Activated CD8-positive, alpha-beta memory T cell treated with anti-CD3 and anti-CD28 coated beads, Interleukin-2, amount 50 U/mL, for 4 hours (primary cell): ENCODE data around the gene HBG2.
"Not testable (repeated sequence)": the region's sequence is repeated elsewhere in the genome, so short reads cannot be mapped to it uniquely, and the experiment has no call there.

ENCODE experiments used
- DNase-seq: peaks from one replicate; pipeline ENCODE4 v3.0.0-alpha.2; 2020

HBG2 gene

GRCh38 chr11:5280582-5281102 is 26.1 kb upstream of the HBG2 start:
- no peak for DNase-seq

- no peak for DNase-seq
Measured at GRCh38 chr11:5279471-5280090, 25.0 kb upstream of the HBG2 start.

GRCh38 chr11:5277807-5278382 is 23.3 kb upstream of the HBG2 start:
- no peak for DNase-seq

- no peak for DNase-seq
Measured at GRCh38 chr11:5276697-5277096, 22.1 kb upstream of the HBG2 start.

- DNase-seq: no peak
Measured at GRCh38 chr11:5275369-5276110, 21.0 kb upstream of the HBG2 start.

- DNase-seq: no peak
Measured at GRCh38 chr11:5274395-5274794, 19.8 kb upstream of the HBG2 start.

GRCh38 chr11:5272395-5273017 is 17.9 kb upstream of the HBG2 start:
- DNase-seq: no peak

GRCh38 chr11:5269715-5270147 is 15.2 kb upstream of the HBG2 start, which contains the start of gene HBE1:
Gene HBE1, minus strand, starts transcription at chr11:5269945. Its CDS starts 55 bp downstream, at chr11:5269890.
- DNase-seq: no peak

- no peak for DNase-seq
Measured at GRCh38 chr11:5267033-5267563, 12.5 kb upstream of the HBG2 start.

- DNase-seq: no peak
Measured at GRCh38 chr11:5266609-5267008, 12.0 kb upstream of the HBG2 start.

- no peak for DNase-seq
Measured at GRCh38 chr11:5265832-5266231, 11.3 kb upstream of the HBG2 start.

- no peak for DNase-seq
Measured at GRCh38 chr11:5258543-5259262, 4.1 kb upstream of the HBG2 start.

GRCh38 chr11:5257296-5257695 is 2.7 kb upstream of the HBG2 start:
- DNase-seq: no peak

- DNase-seq: not testable (repeated sequence)
Measured at GRCh38 chr11:5254023-5254422, 558 bp downstream of the HBG2 start.

- not testable (repeated sequence) for DNase-seq
Measured at GRCh38 chr11:5253440-5253839, 1.1 kb downstream of the HBG2 start.

- DNase-seq: no peak
Measured at GRCh38 chr11:5252919-5253265, 1.7 kb downstream of the HBG2 start.

- no peak for DNase-seq
Measured at GRCh38 chr11:5252192-5252918, 2.2 kb downstream of the HBG2 start.

GRCh38 chr11:5251746-5252145 is 2.8 kb downstream of the HBG2 start:
- no peak for DNase-seq

GRCh38 chr11:5250543-5251204 is 3.9 kb downstream of the HBG2 start:
- no peak for DNase-seq

- DNase-seq: not testable (repeated sequence)
Measured at GRCh38 chr11:5249807-5250396, 4.7 kb downstream of the HBG2 start, which contains the start of gene HBG1. Gene HBG1, minus strand, starts transcription at chr11:5249857. Its CDS starts 53 bp downstream, at chr11:5249804.

- not testable (repeated sequence) for DNase-seq
Measured at GRCh38 chr11:5248498-5248897, 6.1 kb downstream of the HBG2 start.
